GM12878 (cell line): ENCODE results near the gene HSPA12A. TPM values are rescaled to one million over a fixed set of nuclear protein-coding genes. Genes with fewer than 3 reads are reported as not detected.

ENCODE experiments used
- ATAC-seq: fragments of 200-7000 bp; cut with Tn5 transposase; 3 replicates; pipeline ENCODE4 v1.9.1; 2020; ENCODE audit warnings: mild to moderate bottlenecking, moderate library complexity
- BruUV-seq: library from RNA; stranded (reverse); fragments of 400-500 nt; replicated peaks from 2 replicates; lab custom pipeline; 2021; lab: Mats Ljungman, UMichigan
- CTCF ChIA-PET: fragments of 300-600 bp; sonication (Branson Sonifier 250); formaldehyde crosslinking; extraction: SDS; loops from one replicate; lab custom pipeline; 2021; ENCODE audit warnings: inconsistent platforms; lab: Yijun Ruan, JAX
- POLR2A ChIA-PET: fragments of 350-600 bp; formaldehyde crosslinking; extraction: SDS; loops from one replicate; lab custom pipeline; 2021; ENCODE audit warnings: inconsistent platforms; lab: Charles Lee
- RAD21 ChIA-PET: fragments of 300-600 bp; sonication (Branson Sonifier 250); formaldehyde crosslinking; loops from one replicate; lab custom pipeline; 2023; ENCODE audit warnings: antibody characterized with exemption; ENCODE audit not compliant: unreplicated experiment; lab: Charles Lee
- SMC1A ChIA-PET: fragments of 300-600 bp; sonication (Branson Sonifier 250); formaldehyde crosslinking; loops from one replicate; lab custom pipeline; 2023; ENCODE audit not compliant: unreplicated experiment, uncharacterized antibody; lab: Charles Lee
- DNase-seq: peaks from one replicate; pipeline ENCODE4 v3.0.0-alpha.2; 2011; ENCODE audit warnings: low read depth, low spot score
- FAIRE-seq: peaks from 3 replicates; lab custom pipeline; 2011; peaks lifted over from hg19 to GRCh38; lab: Jason Lieb, UNC
- H2AFZ ChIP-seq: 2 replicates; pipeline ENCODE4 v1.6.0; 2011; ENCODE audit warnings: low read depth, low read length, control low read depth; ENCODE audit not compliant: control insufficient read depth
- H3K27ac ChIP-seq: 2 replicates; pipeline ENCODE4 v1.5.1; 2011; ENCODE audit warnings: control low read depth; ENCODE audit not compliant: control insufficient read depth, insufficient read depth
- H3K27me3 ChIP-seq, 2 experiments: replicated peaks in 1 of 2; 2 replicates each; pipeline versions ENCODE4 v1.6.0 to v1.6.1; 2011; ENCODE audit warnings: low read length in 1 of 2; ENCODE audit not compliant: control insufficient read depth in 2 of 2, insufficient read depth in 2 of 2
- H3K36me3 ChIP-seq, 2 experiments: 2 replicates each; pipeline ENCODE4 v1.5.1; 2011; ENCODE audit warnings: low read length in 1 of 2; ENCODE audit not compliant: control insufficient read depth in 2 of 2, insufficient read depth in 2 of 2
- H3K4me1 ChIP-seq: 2 replicates; pipeline ENCODE4 v1.6.1; 2011; ENCODE audit warnings: mild to moderate bottlenecking, low read length, moderate library complexity, mixed read lengths; ENCODE audit not compliant: control insufficient read depth, insufficient read depth
- H3K4me2 ChIP-seq: 2 replicates; pipeline ENCODE4 v1.6.0; 2011; ENCODE audit warnings: control low read depth; ENCODE audit not compliant: control insufficient read depth, insufficient read depth
- H3K4me3 ChIP-seq: fragments of 200-600 bp; sonication (generic); 2 replicates; pipeline ENCODE4 v1.5.1; 2016
- H3K79me2 ChIP-seq: 2 replicates; pipeline ENCODE4 v1.6.0; 2011; ENCODE audit warnings: low read length; ENCODE audit not compliant: control insufficient read depth, insufficient read depth
- H3K9ac ChIP-seq: 2 replicates; pipeline ENCODE4 v1.8.0; 2011; ENCODE audit warnings: low read length, control low read depth, mixed read lengths; ENCODE audit not compliant: control insufficient read depth, insufficient read depth
- H3K9me3 ChIP-seq: replicated peaks from 3 replicates; pipeline ENCODE4 v1.5.1; 2011; ENCODE audit warnings: mild to moderate bottlenecking, low read length; ENCODE audit not compliant: control insufficient read depth, insufficient read depth
- H4K20me1 ChIP-seq: 2 replicates; pipeline ENCODE4 v1.6.0; 2011; ENCODE audit not compliant: control insufficient read depth, insufficient read depth
- EP300 ChIP-seq, 2 experiments: fragments of 150-350 bp in 1 of 2; IDR thresholded peaks; 2 replicates each; pipeline ENCODE4 v1.6.1; 2011 to 2012; ENCODE audit warnings: low read depth in 2 of 2, low read length in 2 of 2, borderline replicate concordance in 1 of 2, improper control_type of control experiment in 1 of 2, inconsistent platforms in 1 of 2; ENCODE audit not compliant: control insufficient read depth in 1 of 2
- JUNB ChIP-seq: IDR thresholded peaks from 2 replicates; pipeline ENCODE4 v1.6.1; 2016; ENCODE audit warnings: antibody characterized with exemption, mild to moderate bottlenecking
- NKRF ChIP-seq: fragments of 450-650 bp; conservative IDR thresholded peaks from 2 replicates; pipeline ENCODE4 v1.6.1; 2017; ENCODE audit warnings: mild to moderate bottlenecking, moderate library complexity
- NR2C1 ChIP-seq: fragments of 450-650 bp; IDR thresholded peaks from 2 replicates; pipeline ENCODE4 v1.6.1; 2017; ENCODE audit warnings: antibody characterized with exemption, mild to moderate bottlenecking, moderate library complexity
- PAX8 ChIP-seq: fragments of 450-650 bp; IDR thresholded peaks from 2 replicates; pipeline ENCODE4 v1.6.1; 2017; ENCODE audit warnings: mild to moderate bottlenecking, moderate library complexity
- PBX3 ChIP-seq: IDR thresholded peaks from 2 replicates; pipeline ENCODE4 v1.6.1; 2011; ENCODE audit warnings: mild to moderate bottlenecking, low read depth, low read length, moderate library complexity; ENCODE audit not compliant: insufficient replicate concordance
- POU2F2 ChIP-seq: IDR thresholded peaks from 3 replicates; pipeline ENCODE4 v1.6.1; 2011; ENCODE audit warnings: low read depth, mild to moderate bottlenecking, low read length, borderline replicate concordance
- RB1 ChIP-seq: fragments of 450-650 bp; formaldehyde crosslinking; IDR thresholded peaks from 2 replicates; pipeline ENCODE4 v1.6.1; 2017; ENCODE audit warnings: mild to moderate bottlenecking, borderline replicate concordance
- RELA ChIP-seq: fragments of 450-650 bp; IDR thresholded peaks from 2 replicates; pipeline ENCODE4 v1.8.0; 2014; ENCODE audit warnings: borderline replicate concordance; ENCODE audit not compliant: partially characterized antibody
- RFX5 ChIP-seq: IDR thresholded peaks from 2 replicates; pipeline ENCODE4 v1.6.1; 2011; ENCODE audit warnings: low read depth, low read length, improper control_type of control experiment
- SMAD1 ChIP-seq: fragments of 450-650 bp; IDR thresholded peaks from 2 replicates; pipeline ENCODE4 v1.6.1; 2018; ENCODE audit warnings: mild to moderate bottlenecking, low read depth; ENCODE audit not compliant: partially characterized antibody
- STAT1 ChIP-seq: fragments of 450-650 bp; conservative IDR thresholded peaks from 2 replicates; pipeline ENCODE4 v1.6.1; 2014; ENCODE audit warnings: antibody characterized with exemption, mild to moderate bottlenecking
- TCF3 ChIP-seq: IDR thresholded peaks from 2 replicates; pipeline ENCODE4 v1.6.1; 2012; ENCODE audit warnings: low read depth, mild to moderate bottlenecking, low read length, borderline replicate concordance; ENCODE audit not compliant: insufficient read depth
- WRNIP1 ChIP-seq: IDR thresholded peaks from 2 replicates; pipeline ENCODE4 v1.6.1; 2011; ENCODE audit warnings: low read depth, low read length, improper control_type of control experiment, borderline replicate concordance
- ZBTB11 ChIP-seq: fragments of 450-650 bp; formaldehyde crosslinking; IDR thresholded peaks from 2 replicates; pipeline ENCODE4 v1.5.0; 2022; ENCODE audit warnings: mild to moderate bottlenecking, missing genetic modification characterization
- ZNF24 ChIP-seq: fragments of 450-650 bp; IDR thresholded peaks from 2 replicates; pipeline ENCODE4 v1.6.1; 2017; ENCODE audit warnings: antibody characterized with exemption, mild to moderate bottlenecking
- ZNF274 ChIP-seq: IDR thresholded peaks from one replicate; pipeline ENCODE4 v1.8.0; 2011; ENCODE audit not compliant: insufficient read length, insufficient read depth
- WGBS: methylation state at CpG from one replicate; pipeline ENCODE4 v1.1.6; 2016; ENCODE audit warnings: low lambda C conversion rate; ENCODE audit not compliant: insufficient replicate concordance, insufficient coverage; ENCODE audit errors: missing lambda C conversion rate; 5-methylcytosine and 5-hydroxymethylcytosine counted together
- in situ Hi-C: fragments of 300-500 bp; cut with MboI; formaldehyde crosslinking; loops from 9 replicates; pipeline ENCODE4 v1.14.3; 2018; ENCODE audit warnings: mixed read lengths
- intact Hi-C: fragments of 100-400 bp; cut with micrococcal nuclease; formaldehyde crosslinking; loops from one replicate; pipeline ENCODE4 v1.14.2; 2022; ENCODE audit not compliant: unreplicated experiment
- polyA plus RNA-seq, 11 experiments: library from polyadenylated mRNA; depleted of rRNA in 4 of 11; unstranded in 6 of 11; stranded (reverse) in 5 of 11; fragments of >200 nt; fragmentation: Nextera tagmentation in 4 of 11; fragmentation: Illumina TruSeq in 1 of 11; extraction: Ambion mirVana in 4 of 11; extraction: Trizol in 1 of 11; gene quantifications; 1 replicate in 1 of 11; 2 replicates in 10 of 11; pipeline versions ENCODE4 v1.2.1 to v1.2.3, GENCODE V29; 2011 to 2016; ENCODE audit warnings: inconsistent platforms in 2 of 11, missing spikeins in 2 of 11, low read depth in 1 of 11
- total RNA-seq, 4 experiments: library from RNA; depleted of rRNA in 3 of 4; stranded (reverse); fragments of >200 nt in 3 of 4; fragmentation: Illumina TruSeq in 1 of 4; extraction: Trizol in 1 of 4; gene quantifications; 2 replicates each; pipeline versions ENCODE4 v1.2.1 to v1.2.3, GENCODE V29; 2013 to 2021

The HSPA12A gene
- total and polyA plus RNA-seq, 10 of the 15 experiments (the other 5 are each of a cell fraction or from before 2014, with no cell fraction given), result 0.90 to 20.2 (median 2.8) TPM

GRCh38 chr10:116720241-116720643 is 22.1 kb downstream of the HSPA12A start:
- POLR2A ChIA-PET, result no interaction called here
- H3K4me1 ChIP-seq, result no peaks in the 10 kb centered on the region
- DNase-seq (no peak), ATAC-seq (no peak), FAIRE-seq (no peak)
- RAD21 ChIA-PET, result no interaction called here
- WGBS, result 12% methylated on average over 7 of the region's 7 CpGs
- H3K36me3 ChIP-seq, result no peaks in the 10 kb centered on the region
- no peaks in the 10 kb centered on the region for H4K20me1 ChIP-seq
- SMC1A ChIA-PET, result no interaction called here
- no peak overlapping the region for H3K4me2 ChIP-seq
- H3K4me3 ChIP-seq, result no peak overlapping the region
- no peak overlapping the region for H3K27ac ChIP-seq
- no TSS peak for BruUV-seq
- CTCF ChIA-PET, result no interaction called here
- intact Hi-C loops (no loop called here), in situ Hi-C loops (no loop called here)
- H3K27me3 ChIP-seq, result peaks cover 0 to 4% of the 10 kb centered on the region in 2 experiments
- H3K79me2 ChIP-seq, result no peaks in the 10 kb centered on the region
- H3K9ac ChIP-seq, result no peak overlapping the region
- H2AFZ ChIP-seq, result no peak overlapping the region
- TF ChIP-seq RFX5 (no peak), PBX3 (no peak), WRNIP1 (no peak), ZNF274 (no peak), JUNB (no peak), RELA (no peak), RB1 (no peak), ZBTB11 (no peak), SMAD1 (no peak), NR2C1 (no peak), ZNF24 (no peak), NKRF (no peak), STAT1 (no peak), EP300 (IDR thresholded peaks at IDR 0.05; ENCODE audit: borderline replicate concordance in 1 of 2, control insufficient read depth in 1 of 2, low read depth in 2 of 2, low read length in 2 of 2) (no peak), PAX8 (no peak), TCF3 (no peak), POU2F2 (no peak)
- TF ChIP-seq, all 136 proteins: peak for 0
- no peaks in the 10 kb centered on the region for H3K9me3 ChIP-seq
